DOHH2 (cell line): ENCODE results near the gene ALDH6A1.

ENCODE experiments used
- H3F3A ChIP-seq: fragments of 200-600 bp; sonication (generic), shearing (Covaris generic); 2 replicates; pipeline ENCODE4 v1.6.0; 2016; ENCODE audit warnings: antibody characterized with exemption, mild to moderate bottlenecking; ENCODE audit not compliant: control insufficient read depth, insufficient read depth
- H3K27ac ChIP-seq: fragments of 200-600 bp; sonication (generic); 2 replicates; pipeline ENCODE4 v1.5.1; 2014; ENCODE audit warnings: low read depth, mild to moderate bottlenecking, low read length, moderate library complexity
- H3K27me3 ChIP-seq: fragments of 200-600 bp; sonication (generic); 2 replicates; pipeline ENCODE4 v1.6.1; 2014; ENCODE audit warnings: mild to moderate bottlenecking, low read length, mixed read lengths; ENCODE audit not compliant: control insufficient read depth
- H3K36me3 ChIP-seq: fragments of 200-600 bp; sonication (generic); 2 replicates; pipeline ENCODE4 v1.6.1; 2014; ENCODE audit warnings: mild to moderate bottlenecking, low read length, moderate library complexity, mixed read lengths; ENCODE audit not compliant: control insufficient read depth
- H3K4me1 ChIP-seq: fragments of 200-600 bp; sonication (generic); 2 replicates; pipeline ENCODE4 v1.6.1; 2014; ENCODE audit warnings: mild to moderate bottlenecking, low read length, mixed read lengths; ENCODE audit not compliant: control insufficient read depth
- H3K4me2 ChIP-seq: fragments of 200-600 bp; sonication (generic); 2 replicates; pipeline ENCODE4 v1.6.0; 2014; ENCODE audit warnings: mild to moderate bottlenecking, low read length, moderate library complexity
- H3K4me3 ChIP-seq: fragments of 200-600 bp; sonication (generic); 2 replicates; pipeline ENCODE4 v1.5.1; 2014; ENCODE audit warnings: mild to moderate bottlenecking, low read length, mixed read lengths
- H3K79me2 ChIP-seq: fragments of 200-600 bp; sonication (generic); 2 replicates; pipeline ENCODE4 v1.6.1; 2014; ENCODE audit warnings: mild to moderate bottlenecking, low read length, mixed read lengths; ENCODE audit not compliant: control insufficient read depth
- H3K9me2 ChIP-seq: fragments of 200-600 bp; sonication (generic); replicated peaks from 2 replicates; pipeline ENCODE4 v1.6.1; 2014; ENCODE audit warnings: mild to moderate bottlenecking, low read length, mixed read lengths; ENCODE audit not compliant: control insufficient read depth
- H3K9me3 ChIP-seq: fragments of 200-600 bp; sonication (generic); 2 replicates; pipeline ENCODE4 v1.6.1; 2014; ENCODE audit warnings: antibody characterized with exemption, low read length, mixed read lengths; ENCODE audit not compliant: control insufficient read depth, insufficient read depth
- H4K20me1 ChIP-seq: fragments of 200-600 bp; sonication (generic); 2 replicates; pipeline ENCODE4 v1.6.0; 2014; ENCODE audit warnings: low read depth, mild to moderate bottlenecking, antibody characterized with exemption, low read length, moderate library complexity; ENCODE audit not compliant: control insufficient read depth, insufficient read depth
- CTCF ChIP-seq: fragments of 200-600 bp; sonication (generic); IDR thresholded peaks from one replicate; pipeline ENCODE4 v1.5.1; 2014; ENCODE audit warnings: antibody characterized with exemption, mild to moderate bottlenecking, low read depth, low read length; ENCODE audit not compliant: poor library complexity, severe bottlenecking
- EZH2phosphoT487 ChIP-seq: fragments of 200-600 bp; sonication (generic); IDR thresholded peaks from 2 replicates; pipeline ENCODE4 v1.6.1; 2017; ENCODE audit warnings: borderline replicate concordance, mild to moderate bottlenecking, antibody characterized with exemption, low read length, moderate library complexity, mixed read lengths

Gene ALDH6A1

GRCh38 chr14:74015963-74016362 is 68.3 kb downstream of the ALDH6A1 start:
- Histone ChIP-seq H3K27me3 (no peaks in the 10 kb centered on the region), H3K9me2 (no peaks in the 10 kb centered on the region), H3K4me2 (no peak overlapping the region), H3K4me3 (no peak overlapping the region), H3K36me3 (peaks cover 33% of the 10 kb centered on the region), H3K9me3 (no peaks in the 10 kb centered on the region), H3K4me1 (peaks cover 10% of the 10 kb centered on the region), H3K79me2 (peaks cover 10% of the 10 kb centered on the region), H3F3A (peaks cover 3% of the 10 kb centered on the region; the same call in 1 of the 2 replicates), H4K20me1 (no peaks in the 10 kb centered on the region), H3K27ac (no peak overlapping the region)
- TF ChIP-seq EZH2phosphoT487 = no peak
- no peak for TF ChIP-seq CTCF

- H3K27ac ChIP-seq = no peak overlapping the region
- H3K79me2 ChIP-seq = peaks cover 10% of the 10 kb centered on the region
- peaks cover 39% of the 10 kb centered on the region for H3K36me3 ChIP-seq
- TF ChIP-seq CTCF (no peak), EZH2phosphoT487 (no peak)
- peaks cover 7% of the 10 kb centered on the region; the same call in 1 of the 2 replicates for H3F3A ChIP-seq
- no peaks in the 10 kb centered on the region for H3K9me2 ChIP-seq
- no peaks in the 10 kb centered on the region for H3K9me3 ChIP-seq
- peaks cover 10% of the 10 kb centered on the region for H3K4me1 ChIP-seq
- H4K20me1 ChIP-seq = no peaks in the 10 kb centered on the region
- H3K4me2 ChIP-seq = no peak overlapping the region
- no peak overlapping the region for H3K4me3 ChIP-seq
- no peaks in the 10 kb centered on the region for H3K27me3 ChIP-seq
Measured at GRCh38 chr14:74015176-74015575, 69.1 kb downstream of the ALDH6A1 start.

- no peaks in the 10 kb centered on the region for H4K20me1 ChIP-seq
- H3K27ac ChIP-seq = no peak overlapping the region
- H3K4me1 ChIP-seq = peaks cover 5% of the 10 kb centered on the region
- peaks cover 7% of the 10 kb centered on the region; the same call in 1 of the 2 replicates for H3F3A ChIP-seq
- peaks cover 40% of the 10 kb centered on the region for H3K36me3 ChIP-seq
- no peak overlapping the region for H3K4me3 ChIP-seq
- no peaks in the 10 kb centered on the region for H3K9me2 ChIP-seq
- no peak for TF ChIP-seq EZH2phosphoT487
- TF ChIP-seq CTCF = no peak
- peaks cover 10% of the 10 kb centered on the region for H3K79me2 ChIP-seq
- H3K9me3 ChIP-seq = no peaks in the 10 kb centered on the region
- no peak overlapping the region for H3K4me2 ChIP-seq
- H3K27me3 ChIP-seq = no peaks in the 10 kb centered on the region
Measured at GRCh38 chr14:74014299-74014698, 70.0 kb downstream of the ALDH6A1 start.
